ENCODE measurements around the gene FAM124A. TPM values are rescaled to one million over a fixed set of nuclear protein-coding genes. Genes with fewer than 3 reads are reported as not detected.

Gene FAM124A
- total RNA-seq, 3 donors from 2014 or later = 0.13 to 0.21 (median 0.14) TPM

DNA sequence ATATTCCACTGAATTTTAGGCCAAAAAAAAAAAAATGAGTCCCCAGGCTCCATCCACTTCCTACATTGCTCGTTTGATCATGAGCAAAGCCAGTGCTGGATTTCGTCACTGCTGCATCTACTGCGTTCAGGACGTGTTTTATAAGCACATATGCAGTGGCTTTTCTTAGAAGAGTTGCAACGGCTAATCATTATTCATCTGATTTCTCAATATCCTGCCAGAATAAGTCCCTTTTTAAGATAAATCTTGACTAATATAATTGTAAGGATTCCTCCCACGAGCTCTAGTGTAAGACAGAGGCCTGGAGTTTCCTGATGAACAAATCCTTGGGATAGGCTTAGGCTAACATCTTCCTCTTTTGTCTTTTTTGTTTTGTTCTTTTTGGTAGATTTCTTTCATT is 19.5 kb downstream of the FAM124A start:
- H3K27me3 Mint-ChIP-seq (ENCODE audit: low read depth) = peaks cover 8% of the 10 kb centered on the region
- no peak for ATAC-seq
- DNase-seq = no peak
- no peaks in the 10 kb centered on the region for H3K4me1 Mint-ChIP-seq (ENCODE audit: low read depth)
- H3K36me3 Mint-ChIP-seq (ENCODE audit: insufficient read depth) = no peaks in the 10 kb centered on the region
- H3K4me3 Mint-ChIP-seq = no peak overlapping the region
- no peaks in the 10 kb centered on the region for H3K9me3 Mint-ChIP-seq

DNA sequence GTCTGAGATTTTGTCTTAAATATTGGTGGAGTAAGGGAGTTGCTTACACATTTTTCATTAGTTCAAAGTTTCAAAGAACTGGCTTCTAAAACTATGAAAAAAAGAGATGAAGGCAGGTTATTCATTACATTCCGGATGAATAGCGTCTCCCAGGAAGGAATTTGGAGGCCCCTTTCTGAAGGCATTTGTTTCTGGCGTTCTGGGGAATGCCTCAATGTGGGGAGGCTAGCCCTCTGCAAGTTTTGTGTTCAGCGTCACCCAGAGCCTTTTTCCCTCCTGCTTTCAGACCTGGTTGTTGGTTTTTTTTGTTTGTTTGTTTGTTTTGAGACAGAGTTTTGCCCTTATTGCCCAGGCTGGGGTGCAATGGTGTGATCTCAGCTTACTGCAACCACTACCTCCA is 21.0 kb downstream of the FAM124A start:
- no peaks in the 10 kb centered on the region for H3K9me3 Mint-ChIP-seq
- no peak overlapping the region for H3K4me3 Mint-ChIP-seq
- no peaks in the 10 kb centered on the region for H3K36me3 Mint-ChIP-seq (ENCODE audit: insufficient read depth)
- H3K4me1 Mint-ChIP-seq (ENCODE audit: low read depth) = no peaks in the 10 kb centered on the region
- no peak for ATAC-seq
- no peak for DNase-seq
- peaks cover 8% of the 10 kb centered on the region for H3K27me3 Mint-ChIP-seq (ENCODE audit: low read depth)

DNA sequence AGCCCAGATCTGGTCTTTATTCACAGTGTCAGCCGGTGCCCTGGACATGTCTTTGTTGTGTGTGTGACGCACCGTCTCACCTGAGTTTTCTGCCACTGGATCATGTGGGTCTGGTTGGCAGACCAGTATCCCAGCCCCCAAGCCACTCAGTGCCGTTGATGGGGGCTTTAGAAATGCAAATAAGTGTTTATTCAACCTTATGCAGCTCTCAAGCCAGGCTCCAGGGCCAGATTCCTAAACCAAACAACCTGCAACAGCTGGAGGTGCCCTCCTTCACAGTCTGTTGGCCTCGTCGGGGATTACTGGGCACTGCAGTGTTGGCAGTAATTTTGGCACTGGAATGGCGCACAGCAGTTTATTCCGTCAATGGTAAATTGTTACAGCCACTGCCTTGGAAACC is 21.6 kb downstream of the FAM124A start:
- no peaks in the 10 kb centered on the region for H3K4me1 Mint-ChIP-seq (ENCODE audit: low read depth)
- H3K9me3 Mint-ChIP-seq = no peaks in the 10 kb centered on the region
- peaks cover 8% of the 10 kb centered on the region for H3K27me3 Mint-ChIP-seq (ENCODE audit: low read depth)
- no peak overlapping the region for H3K4me3 Mint-ChIP-seq
- DNase-seq (no peak), ATAC-seq (no peak)
- no peaks in the 10 kb centered on the region for H3K36me3 Mint-ChIP-seq (ENCODE audit: insufficient read depth)

DNA sequence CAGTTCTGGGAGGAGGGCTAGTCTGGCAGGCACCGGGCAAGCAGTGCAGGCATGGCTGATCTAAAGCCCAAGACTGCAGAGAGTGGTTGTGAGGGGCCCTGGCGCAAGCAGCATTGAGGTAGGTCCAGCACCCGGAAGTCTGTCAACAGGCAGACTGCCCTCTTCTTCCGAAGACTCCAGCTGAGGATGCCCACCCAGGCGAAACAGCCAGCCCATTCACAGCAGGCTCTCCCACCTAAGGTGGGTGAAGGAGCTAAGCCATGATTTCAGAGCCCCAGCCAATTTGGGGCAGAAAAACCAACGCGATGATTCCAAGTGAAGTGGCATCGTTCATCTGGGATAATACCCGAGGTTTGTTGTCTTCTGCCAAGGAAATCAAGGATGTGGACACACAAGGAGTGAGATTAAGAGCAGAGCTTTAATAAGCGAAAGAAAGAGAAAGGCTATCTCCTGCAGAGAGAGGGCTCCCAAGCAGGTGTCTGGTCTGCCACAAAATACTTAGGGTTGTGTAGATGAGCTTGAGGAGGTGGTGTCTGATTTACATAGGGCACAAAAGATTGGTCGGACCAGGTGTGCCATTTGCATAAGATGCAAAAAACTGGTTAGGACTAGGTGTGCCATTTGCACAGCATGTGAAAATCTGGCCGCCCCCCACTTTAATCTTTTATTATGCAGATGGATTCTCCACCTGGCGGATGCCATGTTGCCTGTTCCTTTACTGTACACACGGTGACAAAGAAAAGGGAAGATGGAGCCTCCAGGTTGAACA is 22.6 kb downstream of the FAM124A start:
- no peaks in the 10 kb centered on the region for H3K4me1 Mint-ChIP-seq (ENCODE audit: low read depth)
- H3K27me3 Mint-ChIP-seq (ENCODE audit: low read depth) = peaks cover 8% of the 10 kb centered on the region
- H3K9me3 Mint-ChIP-seq = no peaks in the 10 kb centered on the region
- ATAC-seq (no peak), DNase-seq (no peak)
- no peaks in the 10 kb centered on the region for H3K36me3 Mint-ChIP-seq (ENCODE audit: insufficient read depth)
- no peak overlapping the region for H3K4me3 Mint-ChIP-seq

DNA sequence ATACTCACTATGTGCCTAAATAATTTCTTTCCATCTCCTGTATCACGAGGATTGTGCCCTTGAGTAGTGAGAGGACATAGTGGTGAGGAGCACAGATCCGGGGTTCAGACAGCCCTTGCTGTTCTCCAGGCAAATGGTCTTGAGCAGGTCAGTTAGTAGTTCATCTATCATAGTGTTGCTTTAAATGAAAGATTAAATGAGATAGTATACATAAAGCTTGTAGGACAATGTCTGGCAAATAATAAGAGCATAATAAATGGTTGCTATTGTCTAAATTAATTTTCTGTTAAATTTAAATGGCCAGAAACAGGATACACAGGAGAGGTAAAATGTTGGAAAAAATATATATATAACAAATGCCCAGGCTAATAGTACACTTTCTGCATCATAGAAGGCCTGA is 23.4 kb downstream of the FAM124A start:
- Mint-ChIP-seq H3K27me3 (ENCODE audit: low read depth) (peaks cover 8% of the 10 kb centered on the region), H3K4me1 (ENCODE audit: low read depth) (no peaks in the 10 kb centered on the region), H3K9me3 (no peaks in the 10 kb centered on the region), H3K36me3 (ENCODE audit: insufficient read depth) (no peaks in the 10 kb centered on the region), H3K4me3 (no peak overlapping the region)
- DNase-seq = no peak
- no peak for ATAC-seq

DNA sequence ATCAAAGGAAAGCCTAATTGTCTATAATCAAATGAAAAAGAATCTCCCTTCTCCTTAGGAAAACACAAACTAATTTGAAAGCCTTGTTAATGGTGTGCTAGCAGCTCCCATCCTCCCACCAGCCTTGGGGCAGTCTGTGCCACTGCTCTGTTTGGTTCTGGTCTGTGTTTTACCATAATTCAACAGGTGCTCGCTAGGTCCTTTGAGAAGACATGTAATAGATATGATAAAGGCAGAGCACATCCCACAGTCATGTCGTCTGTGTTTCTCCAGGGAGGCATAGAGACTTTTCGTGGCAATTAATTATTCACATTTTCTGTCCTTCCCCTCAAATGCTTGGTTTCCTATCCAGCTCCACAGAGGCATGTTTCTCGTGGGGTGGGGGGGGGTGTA is 23.8 kb downstream of the FAM124A start:
- Mint-ChIP-seq H3K4me3 (no peak overlapping the region), H3K36me3 (ENCODE audit: insufficient read depth) (no peaks in the 10 kb centered on the region), H3K4me1 (ENCODE audit: low read depth) (no peaks in the 10 kb centered on the region), H3K27me3 (ENCODE audit: low read depth) (peaks cover 8% of the 10 kb centered on the region), H3K9me3 (no peaks in the 10 kb centered on the region)
- ATAC-seq = no peak
- no peak for DNase-seq

DNA sequence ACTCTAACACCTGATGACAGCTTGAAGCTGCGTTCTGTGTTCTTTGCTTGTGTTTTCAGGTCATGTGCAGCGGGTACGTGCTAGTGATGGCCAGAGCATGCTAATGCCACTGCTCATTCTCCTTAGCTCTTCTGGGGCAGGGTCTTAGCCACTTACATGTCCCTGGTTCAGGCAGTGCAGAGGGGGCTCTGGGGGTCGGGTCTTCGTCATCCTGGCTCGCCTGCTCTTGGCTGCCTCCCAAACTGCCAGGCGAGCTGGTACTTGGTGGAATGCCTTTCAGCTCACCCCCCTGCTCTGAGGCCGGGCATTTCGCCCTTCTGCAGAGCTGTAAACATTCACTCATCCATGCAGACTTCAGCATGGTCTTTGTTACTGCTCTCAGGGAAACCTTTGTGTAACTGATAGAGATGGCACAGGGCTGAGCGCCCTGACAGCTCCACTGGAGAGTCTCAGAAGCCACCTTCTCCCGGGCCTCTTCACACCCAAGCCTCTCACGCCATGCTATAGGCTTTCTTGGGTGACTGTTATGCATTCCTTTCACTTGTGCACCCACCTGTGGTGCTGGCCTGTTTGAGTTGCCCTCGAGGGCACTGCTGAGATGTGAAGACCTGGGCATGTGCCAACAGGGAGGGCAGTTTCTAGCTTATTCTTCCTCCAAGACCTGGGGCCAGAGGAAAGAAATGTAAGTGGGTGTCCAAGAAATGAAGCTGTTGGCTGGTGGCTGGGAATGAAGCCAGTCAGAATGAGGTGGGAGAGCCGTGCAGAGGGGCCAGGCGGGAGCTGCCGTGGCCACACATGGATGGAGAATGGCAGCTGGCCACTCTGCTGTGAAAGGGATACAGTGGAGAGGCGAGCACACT is 24.4 kb downstream of the FAM124A start:
- ATAC-seq (no peak), DNase-seq (no peak)
- Mint-ChIP-seq H3K9me3 (no peaks in the 10 kb centered on the region), H3K4me1 (ENCODE audit: low read depth) (no peaks in the 10 kb centered on the region), H3K36me3 (ENCODE audit: insufficient read depth) (no peaks in the 10 kb centered on the region), H3K4me3 (no peak overlapping the region), H3K27me3 (ENCODE audit: low read depth) (peaks cover 5% of the 10 kb centered on the region)

DNA sequence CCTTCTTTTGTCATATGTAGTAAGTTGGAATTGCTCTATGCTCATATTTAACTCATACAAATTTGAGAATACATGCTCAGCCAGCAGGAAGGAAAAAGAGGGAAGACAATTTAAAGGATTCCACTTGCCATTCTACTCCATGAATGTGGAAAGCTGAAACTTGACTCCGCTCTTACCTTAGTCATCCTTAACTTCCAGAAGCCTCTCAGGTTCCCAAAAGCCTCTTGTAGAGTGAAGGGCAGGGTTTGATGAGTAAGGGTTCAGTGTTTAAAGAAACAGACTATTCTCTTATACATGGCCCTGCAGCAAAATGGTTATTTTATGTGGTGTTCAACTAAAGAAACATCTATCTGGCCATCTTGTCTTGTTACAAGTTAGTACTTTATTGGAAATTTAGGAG is 27.1 kb downstream of the FAM124A start:
- H3K27me3 Mint-ChIP-seq (ENCODE audit: low read depth) = peaks cover 5% of the 10 kb centered on the region
- H3K9me3 Mint-ChIP-seq = no peaks in the 10 kb centered on the region
- H3K4me1 Mint-ChIP-seq (ENCODE audit: low read depth) = no peaks in the 10 kb centered on the region
- ATAC-seq = no peak
- DNase-seq = no peak
- H3K4me3 Mint-ChIP-seq = no peak overlapping the region
- H3K36me3 Mint-ChIP-seq (ENCODE audit: insufficient read depth) = no peaks in the 10 kb centered on the region

DNA sequence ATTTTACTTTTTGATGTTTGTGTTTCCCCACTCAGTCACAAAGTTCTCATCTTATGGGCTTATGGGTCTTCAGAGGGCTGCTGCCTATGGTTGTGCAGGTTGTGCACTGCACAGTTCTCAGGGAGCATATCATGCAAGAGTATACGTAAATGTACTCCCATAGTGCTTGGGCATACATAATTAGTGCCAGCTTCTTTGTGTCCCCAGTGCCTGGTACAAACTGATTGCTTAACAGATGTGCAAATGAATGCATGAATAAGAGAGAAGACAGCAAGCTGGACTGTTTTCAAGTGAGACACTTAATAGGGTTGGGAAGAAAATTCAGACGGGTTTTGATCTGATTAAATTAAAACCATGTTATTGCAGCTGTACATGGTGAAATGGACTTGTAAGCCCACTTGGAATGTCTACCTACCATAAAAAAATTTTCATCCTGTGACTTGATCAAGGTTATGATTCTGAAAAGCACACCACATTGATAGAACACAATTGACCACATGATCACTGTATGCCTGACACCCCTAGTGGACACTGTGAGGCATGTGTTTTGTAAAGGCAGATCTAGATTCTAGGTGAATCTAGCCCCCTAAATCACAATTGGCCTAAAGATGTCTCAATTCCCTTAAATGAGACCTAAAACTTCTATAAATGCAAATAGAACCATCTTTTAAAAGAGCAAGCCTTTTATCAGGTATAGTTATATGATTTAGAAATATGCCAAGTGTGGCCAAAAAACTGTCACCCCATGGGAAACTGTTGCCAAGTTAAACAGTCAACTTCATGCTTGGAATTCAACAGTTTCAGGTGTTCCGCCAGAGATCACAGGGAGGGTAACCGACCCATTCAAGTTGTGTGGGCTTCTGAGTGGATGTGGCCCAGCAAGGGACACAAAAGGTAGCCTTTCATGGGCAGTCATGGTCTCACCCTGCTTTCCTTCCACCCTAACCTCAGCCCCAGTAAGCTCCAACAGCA is 27.9 kb downstream of the FAM124A start:
- DNase-seq = no peak
- H3K36me3 Mint-ChIP-seq (ENCODE audit: insufficient read depth) = no peaks in the 10 kb centered on the region
- peaks cover 2% of the 10 kb centered on the region for H3K27me3 Mint-ChIP-seq (ENCODE audit: low read depth)
- ATAC-seq = no peak
- no peak overlapping the region for H3K4me3 Mint-ChIP-seq
- H3K4me1 Mint-ChIP-seq (ENCODE audit: low read depth) = no peaks in the 10 kb centered on the region
- H3K9me3 Mint-ChIP-seq = no peaks in the 10 kb centered on the region

DNA sequence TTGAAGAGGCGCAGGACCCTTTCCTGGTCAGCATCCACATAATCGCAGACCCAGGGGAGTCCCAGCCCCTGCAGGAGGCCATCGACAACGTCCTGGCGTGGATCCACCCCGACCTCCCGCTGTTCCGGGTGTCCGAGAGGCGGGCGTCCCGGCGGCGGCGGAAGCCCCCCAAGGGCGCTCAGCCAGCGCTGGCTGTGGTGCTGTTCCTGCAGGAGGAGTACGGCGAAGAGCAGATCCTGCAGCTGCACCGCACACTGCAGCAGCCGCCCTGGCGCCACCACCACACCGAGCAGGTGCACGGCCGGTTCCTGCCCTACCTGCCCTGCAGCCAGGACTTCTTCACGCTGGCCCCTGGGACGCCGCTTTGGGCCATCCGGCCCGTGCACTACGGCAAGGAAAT is 29.3 kb downstream of the FAM124A start:
- no peaks in the 10 kb centered on the region for H3K4me1 Mint-ChIP-seq (ENCODE audit: low read depth)
- ATAC-seq = no peak
- H3K27me3 Mint-ChIP-seq (ENCODE audit: low read depth) = no peaks in the 10 kb centered on the region
- H3K36me3 Mint-ChIP-seq (ENCODE audit: insufficient read depth) = no peaks in the 10 kb centered on the region
- DNase-seq = no peak
- no peak overlapping the region for H3K4me3 Mint-ChIP-seq
- no peaks in the 10 kb centered on the region for H3K9me3 Mint-ChIP-seq

DNA sequence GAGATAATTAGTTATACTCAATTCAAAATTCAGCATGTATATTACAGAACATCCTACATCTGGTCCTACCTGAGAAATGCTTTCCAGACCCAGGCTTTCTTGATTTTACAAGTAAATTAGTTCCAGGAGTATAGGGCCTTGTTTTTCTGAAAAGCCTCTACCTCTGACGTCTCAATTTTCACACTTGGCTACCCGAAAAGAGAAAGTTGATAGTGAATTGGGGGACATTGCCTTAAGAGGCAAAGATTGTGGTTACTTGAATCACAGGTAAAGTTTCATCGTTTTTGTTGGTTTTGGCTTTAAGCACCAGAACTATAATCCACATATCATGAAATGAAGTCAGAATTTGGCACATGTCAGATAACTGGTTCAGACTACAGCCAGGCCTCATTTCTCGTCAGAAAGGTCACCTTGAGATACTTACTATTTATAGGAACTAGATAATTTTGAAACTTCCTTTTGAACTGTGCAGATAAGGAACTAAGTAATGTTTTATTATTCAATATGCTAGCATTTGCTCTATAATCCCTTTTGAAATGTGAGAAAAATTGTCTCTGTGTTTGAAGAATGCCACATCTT is 30.8 kb downstream of the FAM124A start:
- H3K4me3 Mint-ChIP-seq = no peak overlapping the region
- H3K4me1 Mint-ChIP-seq (ENCODE audit: low read depth) = no peaks in the 10 kb centered on the region
- H3K36me3 Mint-ChIP-seq (ENCODE audit: insufficient read depth) = no peaks in the 10 kb centered on the region
- DNase-seq = no peak
- no peaks in the 10 kb centered on the region for H3K27me3 Mint-ChIP-seq (ENCODE audit: low read depth)
- H3K9me3 Mint-ChIP-seq = no peaks in the 10 kb centered on the region
- ATAC-seq = no peak

DNA sequence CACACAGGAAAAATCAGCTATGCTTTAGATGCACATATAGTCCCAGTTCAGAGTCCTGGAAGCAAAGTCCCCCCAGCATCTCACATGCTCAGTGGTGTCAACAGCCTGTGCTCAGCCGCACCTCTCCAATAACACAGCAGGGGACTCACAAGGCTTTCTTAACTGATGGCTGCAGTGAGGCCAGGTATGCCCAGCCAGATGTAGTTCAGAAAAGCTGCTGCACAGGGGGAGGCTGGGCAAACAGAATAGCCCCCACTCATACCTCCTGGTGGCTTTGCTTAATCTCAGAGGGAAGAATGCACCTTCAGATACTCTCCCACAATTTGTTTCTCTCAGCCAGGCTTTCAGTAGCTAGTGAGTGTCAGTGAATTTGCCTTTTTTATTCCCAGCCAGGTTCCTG is 33.4 kb downstream of the FAM124A start:
- no peak for ATAC-seq
- DNase-seq = no peak
- Mint-ChIP-seq H3K36me3 (ENCODE audit: insufficient read depth) (no peaks in the 10 kb centered on the region), H3K4me3 (no peak overlapping the region), H3K4me1 (ENCODE audit: low read depth) (no peaks in the 10 kb centered on the region), H3K27me3 (ENCODE audit: low read depth) (no peaks in the 10 kb centered on the region), H3K9me3 (no peaks in the 10 kb centered on the region)

DNA sequence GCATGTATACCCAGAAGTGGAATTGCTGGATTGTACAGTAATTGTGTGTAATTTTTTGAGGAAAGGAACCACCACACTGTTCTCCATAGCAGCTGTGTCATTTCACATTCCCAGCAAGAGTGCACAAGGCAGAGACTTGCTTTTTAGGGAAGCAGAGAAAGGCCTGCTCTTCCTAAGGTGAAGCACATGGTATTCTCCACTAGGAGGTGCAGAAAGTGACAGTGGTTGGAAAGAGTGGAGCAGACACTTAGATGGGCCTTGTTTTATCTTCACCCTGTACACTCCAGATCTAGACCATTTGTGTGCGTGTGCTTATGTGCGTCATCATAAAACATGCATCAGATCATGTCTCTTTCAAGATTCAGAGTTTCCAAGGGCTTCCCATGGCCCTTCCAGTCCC is 35.0 kb downstream of the FAM124A start:
- H3K27me3 Mint-ChIP-seq (ENCODE audit: low read depth) = no peaks in the 10 kb centered on the region
- no peak for ATAC-seq
- H3K4me3 Mint-ChIP-seq = no peak overlapping the region
- no peak for DNase-seq
- H3K4me1 Mint-ChIP-seq (ENCODE audit: low read depth) = no peaks in the 10 kb centered on the region
- no peaks in the 10 kb centered on the region for H3K36me3 Mint-ChIP-seq (ENCODE audit: insufficient read depth)
- no peaks in the 10 kb centered on the region for H3K9me3 Mint-ChIP-seq

Measured in activated T-cell treated with anti-CD3 and anti-CD28 coated beads, Interleukin-2, amount 50 U/mL, for 4 hours (primary cell).